Endothelial cell (in vitro differentiated cells): ENCODE data around the gene CPZ. TPM values are rescaled to one million over a fixed set of nuclear protein-coding genes. Genes with fewer than 3 reads are reported as not detected.

Experiments used
- DNase-seq: peaks from one replicate; pipeline ENCODE4 v3.0.0; 2021; ENCODE audit warnings: low spot score
- H3K27ac Mint-ChIP-seq: one replicate; pipeline ENCODE4 v1.8.0; 2021; ENCODE audit warnings: mixed read lengths, inconsistent platforms; ENCODE audit not compliant: unreplicated experiment
- H3K27me3 Mint-ChIP-seq: one replicate; pipeline ENCODE4 v1.8.0; 2021; ENCODE audit warnings: mild to moderate bottlenecking, moderate library complexity, mixed read lengths, inconsistent platforms; ENCODE audit not compliant: unreplicated experiment
- H3K36me3 Mint-ChIP-seq: one replicate; pipeline ENCODE4 v1.8.0; 2021; ENCODE audit warnings: mild to moderate bottlenecking, low read depth, mixed read lengths, inconsistent platforms; ENCODE audit not compliant: unreplicated experiment
- H3K4me1 Mint-ChIP-seq: one replicate; pipeline ENCODE4 v1.8.0; 2021; ENCODE audit warnings: mild to moderate bottlenecking, mixed read lengths, inconsistent platforms; ENCODE audit not compliant: unreplicated experiment
- H3K4me3 Mint-ChIP-seq: one replicate; pipeline ENCODE4 v1.8.0; 2021; ENCODE audit warnings: mild to moderate bottlenecking, mixed read lengths, inconsistent platforms; ENCODE audit not compliant: unreplicated experiment
- H3K9me3 Mint-ChIP-seq: one replicate; pipeline ENCODE4 v1.8.0; 2021; ENCODE audit warnings: mixed read lengths, inconsistent platforms; ENCODE audit not compliant: unreplicated experiment
- CTCF ChIP-seq: fragments of 200-600 bp; sonication (generic); IDR thresholded peaks from one replicate; pipeline ENCODE4 v1.5.0; 2021; ENCODE audit warnings: antibody characterized with exemption; ENCODE audit not compliant: unreplicated experiment
- total RNA-seq: library from RNA; stranded (reverse); fragmentation: NEBNext Ultra II Directional; extraction: Animal tissue kit (Norgen Biotek cat#: 25700); gene quantifications from one replicate; pipeline ENCODE4 v1.2.1, GENCODE V29; 2021; ENCODE audit not compliant: unreplicated experiment

CPZ gene
- total RNA-seq, 1 donor from 2014 or later: 0.90 TPM

- Mint-ChIP-seq H3K9me3 (no peaks in the 10 kb centered on the region), H3K27ac (no peak overlapping the region), H3K4me1 (no peaks in the 10 kb centered on the region), H3K4me3 (no peak overlapping the region), H3K27me3 (peaks cover 11% of the 10 kb centered on the region), H3K36me3 (no peaks in the 10 kb centered on the region)
- peak; percentile 39 for TF ChIP-seq CTCF
- no peak for DNase-seq
Measured at GRCh38 chr4:8585186-8585585, 7.4 kb upstream of the CPZ start.

- no peaks in the 10 kb centered on the region for H3K36me3 Mint-ChIP-seq
- H3K4me3 Mint-ChIP-seq: no peak overlapping the region
- no peak overlapping the region for H3K27ac Mint-ChIP-seq
- H3K27me3 Mint-ChIP-seq: peaks cover 14% of the 10 kb centered on the region
- H3K9me3 Mint-ChIP-seq: no peaks in the 10 kb centered on the region
- H3K4me1 Mint-ChIP-seq: no peaks in the 10 kb centered on the region
- TF ChIP-seq CTCF: peak; percentile 8
- no peak for DNase-seq
Measured at GRCh38 chr4:8585721-8586212, 6.8 kb upstream of the CPZ start.

- Mint-ChIP-seq H3K27ac (no peak overlapping the region), H3K4me3 (no peak overlapping the region), H3K9me3 (no peaks in the 10 kb centered on the region), H3K27me3 (peaks cover 15% of the 10 kb centered on the region), H3K4me1 (no peaks in the 10 kb centered on the region), H3K36me3 (no peaks in the 10 kb centered on the region)
- TF ChIP-seq CTCF: no peak
- no peak for DNase-seq
Measured at GRCh38 chr4:8586246-8586645, 6.3 kb upstream of the CPZ start.

GRCh38 chr4:8586671-8587468 is 5.7 kb upstream of the CPZ start:
- H3K27me3 Mint-ChIP-seq: peaks cover 18% of the 10 kb centered on the region
- DNase-seq: no peak
- TF ChIP-seq CTCF: no peak
- no peaks in the 10 kb centered on the region for H3K9me3 Mint-ChIP-seq
- no peak overlapping the region for H3K27ac Mint-ChIP-seq
- no peaks in the 10 kb centered on the region for H3K4me1 Mint-ChIP-seq
- no peaks in the 10 kb centered on the region for H3K36me3 Mint-ChIP-seq
- no peak overlapping the region for H3K4me3 Mint-ChIP-seq

GRCh38 chr4:8587469-8588195 is 4.9 kb upstream of the CPZ start:
- no peak for DNase-seq
- Mint-ChIP-seq H3K27ac (no peak overlapping the region), H3K4me3 (no peak overlapping the region)

More at GRCh38 chr4:8587469-8588195, 4.9 kb upstream of the CPZ start:
- H3K9me3 Mint-ChIP-seq: no peaks in the 10 kb centered on the region
- no peak for TF ChIP-seq CTCF
- H3K36me3 Mint-ChIP-seq: no peaks in the 10 kb centered on the region
- H3K27me3 Mint-ChIP-seq: peaks cover 15% of the 10 kb centered on the region
- H3K4me1 Mint-ChIP-seq: no peaks in the 10 kb centered on the region
